ENCODE data around the gene MXD4. TPM values are rescaled to one million over a fixed set of nuclear protein-coding genes. Genes with fewer than 3 reads are reported as not detected.

The MXD4 gene
- total and polyA plus RNA-seq, 2 donors (not counting 1 experiment from before 2014, with no cell fraction given) = 22.1 to 42.1 TPM

GRCh38 chr4:2304877-2305561 is 43.1 kb upstream of the MXD4 start:
- Histone ChIP-seq H2AFZ (ENCODE audit: low read length) (no peak overlapping the region), H4K20me1 (ENCODE audit: control insufficient read depth, extremely low read depth, insufficient read depth, low read length) (no peaks in the 10 kb centered on the region), H3K9me3 (ENCODE audit: control insufficient read depth, insufficient read depth, low read depth, low read length) (no peaks in the 10 kb centered on the region), H3K4me1 (ENCODE audit: control insufficient read depth, extremely low read depth, insufficient read depth, low read length) (no peaks in the 10 kb centered on the region), H3K27ac (ENCODE audit: insufficient read depth, low read length) (no peak overlapping the region), H3K36me3 (ENCODE audit: control insufficient read depth, insufficient read depth, low read length) (no peaks in the 10 kb centered on the region), H3K4me3 (replicated peaks in 1 of 4; ENCODE audit: control extremely low read depth in 1 of 4, insufficient read depth in 1 of 4, low read depth in 3 of 4, low read length in 4 of 4) (no peak overlapping the region), H3K27me3 (ENCODE audit: control insufficient read depth, insufficient read depth, low read length) (no peaks in the 10 kb centered on the region), H3K4me2 (ENCODE audit: extremely low read depth, insufficient read depth, low read length) (no peak overlapping the region), H3K79me2 (ENCODE audit: control insufficient read depth, insufficient read depth, low read length) (no peaks in the 10 kb centered on the region), H3K9ac (ENCODE audit: insufficient read depth, low read length) (no peak overlapping the region)
- no peak for TF ChIP-seq CTCF (conservative IDR thresholded peaks at IDR 0.05 in 1 of 2, IDR thresholded peaks at IDR 0.05 in 1 of 2; ENCODE audit: low read depth in 1 of 2, low read length in 2 of 2)
- no peak for TF ChIP-seq EZH2 (IDR thresholded peaks at IDR 0.05; ENCODE audit: low read length, missing control alignments)
- DNase-seq (ENCODE audit: low read depth in 2 of 2) = no peak

GRCh38 chr4:2304321-2304876 is 42.5 kb upstream of the MXD4 start:
- H3K27ac ChIP-seq (ENCODE audit: insufficient read depth, low read length) = no peak overlapping the region

More at GRCh38 chr4:2304321-2304876, 42.5 kb upstream of the MXD4 start:
- H3K4me1 ChIP-seq (ENCODE audit: control insufficient read depth, extremely low read depth, insufficient read depth, low read length) = no peaks in the 10 kb centered on the region
- no peaks in the 10 kb centered on the region for H3K79me2 ChIP-seq (ENCODE audit: control insufficient read depth, insufficient read depth, low read length)
- no peak for TF ChIP-seq CTCF (conservative IDR thresholded peaks at IDR 0.05 in 1 of 2, IDR thresholded peaks at IDR 0.05 in 1 of 2; ENCODE audit: low read depth in 1 of 2, low read length in 2 of 2)
- TF ChIP-seq EZH2 (IDR thresholded peaks at IDR 0.05; ENCODE audit: low read length, missing control alignments) = no peak
- no peak overlapping the region for H3K4me3 ChIP-seq (replicated peaks in 1 of 4; ENCODE audit: control extremely low read depth in 1 of 4, insufficient read depth in 1 of 4, low read depth in 3 of 4, low read length in 4 of 4)
- no peak overlapping the region for H3K4me2 ChIP-seq (ENCODE audit: extremely low read depth, insufficient read depth, low read length)
- no peaks in the 10 kb centered on the region for H4K20me1 ChIP-seq (ENCODE audit: control insufficient read depth, extremely low read depth, insufficient read depth, low read length)
- no peaks in the 10 kb centered on the region for H3K9me3 ChIP-seq (ENCODE audit: control insufficient read depth, insufficient read depth, low read depth, low read length)
- no peak overlapping the region for H3K9ac ChIP-seq (ENCODE audit: insufficient read depth, low read length)
- no peaks in the 10 kb centered on the region for H3K36me3 ChIP-seq (ENCODE audit: control insufficient read depth, insufficient read depth, low read length)
- no peak for DNase-seq (ENCODE audit: low read depth in 2 of 2)
- H3K27me3 ChIP-seq (ENCODE audit: control insufficient read depth, insufficient read depth, low read length) = no peaks in the 10 kb centered on the region
- no peak overlapping the region for H2AFZ ChIP-seq (ENCODE audit: low read length)

Measured in fibroblast of lung (primary cell).